Astrocyte (in vitro differentiated cells and primary cell): Measurements from ENCODE around the gene MDM1. TPM values are rescaled to one million over a fixed set of nuclear protein-coding genes. Genes with fewer than 3 reads are reported as not detected.

Experiments used
- DNase-seq: peaks from one replicate; pipeline ENCODE4 v3.0.0-alpha.2; 2010; ENCODE audit warnings: low read depth
- FAIRE-seq: peaks from 2 replicates; lab custom pipeline; 2011; peaks lifted over from hg19 to GRCh38; lab: Jason Lieb, UNC
- H2AFZ ChIP-seq: 2 replicates; pipeline ENCODE4 v1.6.0; 2012; ENCODE audit warnings: low read depth, low read length, inconsistent platforms
- H3K27ac ChIP-seq: 2 replicates; pipeline ENCODE4 v1.5.1; 2011; ENCODE audit warnings: low read depth, low read length, inconsistent platforms
- H3K27me3 ChIP-seq: 2 replicates; pipeline ENCODE4 v1.6.0; 2011; ENCODE audit warnings: low read length, inconsistent platforms; ENCODE audit not compliant: insufficient read depth
- H3K36me3 ChIP-seq: 2 replicates; pipeline ENCODE4 v1.5.1; 2011; ENCODE audit warnings: low read length, inconsistent platforms; ENCODE audit not compliant: insufficient read depth
- H3K4me1 ChIP-seq: 2 replicates; pipeline ENCODE4 v1.5.1; 2011; ENCODE audit warnings: low read length, inconsistent platforms; ENCODE audit not compliant: insufficient read depth
- H3K4me2 ChIP-seq: 2 replicates; pipeline ENCODE4 v1.6.0; 2012; ENCODE audit warnings: low read length, inconsistent platforms
- H3K4me3 ChIP-seq: 2 replicates; pipeline ENCODE4 v1.5.1; 2011; ENCODE audit warnings: low read depth, mild to moderate bottlenecking, low read length, inconsistent platforms; ENCODE audit not compliant: insufficient read depth
- H3K79me2 ChIP-seq: 2 replicates; pipeline ENCODE4 v1.6.0; 2012; ENCODE audit warnings: mild to moderate bottlenecking, low read length, inconsistent platforms; ENCODE audit not compliant: insufficient read depth
- H3K9ac ChIP-seq: 2 replicates; pipeline ENCODE4 v1.6.0; 2012; ENCODE audit warnings: mild to moderate bottlenecking, low read length, inconsistent platforms
- H3K9me3 ChIP-seq: 2 replicates; pipeline ENCODE4 v1.5.1; 2012; ENCODE audit warnings: low read depth, mild to moderate bottlenecking, low read length, inconsistent platforms; ENCODE audit not compliant: insufficient read depth
- H4K20me1 ChIP-seq: 2 replicates; pipeline ENCODE4 v1.6.0; 2012; ENCODE audit warnings: low read length, inconsistent platforms; ENCODE audit not compliant: insufficient read depth
- H3K27ac Mint-ChIP-seq: one replicate; pipeline ENCODE4 v1.8.0; 2021; ENCODE audit warnings: mild to moderate bottlenecking, mixed read lengths; ENCODE audit not compliant: unreplicated experiment
- H3K27me3 Mint-ChIP-seq: one replicate; pipeline ENCODE4 v1.8.0; 2021; ENCODE audit warnings: low read depth, mixed read lengths; ENCODE audit not compliant: unreplicated experiment
- H3K36me3 Mint-ChIP-seq: one replicate; pipeline ENCODE4 v1.8.0; 2021; ENCODE audit warnings: low read depth, mixed read lengths; ENCODE audit not compliant: unreplicated experiment
- H3K4me1 Mint-ChIP-seq: one replicate; pipeline ENCODE4 v1.8.0; 2021; ENCODE audit warnings: low read depth, mixed read lengths; ENCODE audit not compliant: unreplicated experiment
- H3K4me3 Mint-ChIP-seq: one replicate; pipeline ENCODE4 v1.8.0; 2021; ENCODE audit warnings: mild to moderate bottlenecking, moderate library complexity, mixed read lengths; ENCODE audit not compliant: unreplicated experiment
- H3K9me3 Mint-ChIP-seq: one replicate; pipeline ENCODE4 v1.8.0; 2021; ENCODE audit warnings: mild to moderate bottlenecking, mixed read lengths; ENCODE audit not compliant: unreplicated experiment
- CTCF ChIP-seq: IDR thresholded peaks from 2 replicates; pipeline ENCODE4 v1.5.1; 2011; ENCODE audit warnings: low read depth, mild to moderate bottlenecking, inconsistent platforms, low read length, moderate library complexity; ENCODE audit not compliant: insufficient read depth
- EZH2 ChIP-seq: IDR thresholded peaks from 2 replicates; pipeline ENCODE4 v1.6.1; 2012; ENCODE audit warnings: mild to moderate bottlenecking, low read length, inconsistent platforms; ENCODE audit not compliant: insufficient read depth
- total RNA-seq: library from RNA; stranded (reverse); gene quantifications from 2 replicates; pipeline ENCODE4 v1.2.1, GENCODE V29; 2021

The MDM1 gene
- total RNA-seq, 1 donor from 2014 or later: 10.8 TPM

GRCh38 chr12:68294251-68294650, 37.9 kb downstream of the MDM1 start:
- H3K36me3 ChIP-seq: no peaks in the 10 kb centered on the region
- H3K4me3 Mint-ChIP-seq: no peak overlapping the region
- H3K27me3 ChIP-seq: no peaks in the 10 kb centered on the region
- no peak for TF ChIP-seq EZH2
- TF ChIP-seq CTCF: no peak
- FAIRE-seq: no peak
- no peaks in the 10 kb centered on the region for H3K27me3 Mint-ChIP-seq
- H3K9ac ChIP-seq: no peak overlapping the region
- H4K20me1 ChIP-seq: no peaks in the 10 kb centered on the region
- no peak for DNase-seq
- H2AFZ ChIP-seq: no peak overlapping the region
- H3K9me3 ChIP-seq: no peaks in the 10 kb centered on the region
- no peaks in the 10 kb centered on the region for H3K4me1 ChIP-seq
- peaks cover under 1% of the 10 kb centered on the region for H3K9me3 Mint-ChIP-seq
- no peak overlapping the region for H3K27ac Mint-ChIP-seq
- H3K4me2 ChIP-seq: no peak overlapping the region
- peaks cover 5% of the 10 kb centered on the region for H3K36me3 Mint-ChIP-seq
- H3K27ac ChIP-seq: no peak overlapping the region
- H3K79me2 ChIP-seq: no peaks in the 10 kb centered on the region
- no peak overlapping the region for H3K4me3 ChIP-seq
- no peaks in the 10 kb centered on the region for H3K4me1 Mint-ChIP-seq

- Histone ChIP-seq H3K9ac (no peak overlapping the region), H4K20me1 (no peaks in the 10 kb centered on the region), H3K27ac (no peak overlapping the region), H3K4me2 (no peak overlapping the region), H3K36me3 (no peaks in the 10 kb centered on the region), H3K4me3 (no peak overlapping the region), H3K27me3 (no peaks in the 10 kb centered on the region), H2AFZ (no peak overlapping the region), H3K9me3 (no peaks in the 10 kb centered on the region), H3K4me1 (no peaks in the 10 kb centered on the region), H3K79me2 (no peaks in the 10 kb centered on the region)
- Mint-ChIP-seq H3K9me3 (no peaks in the 10 kb centered on the region), H3K27me3 (no peaks in the 10 kb centered on the region), H3K4me3 (no peak overlapping the region), H3K4me1 (no peaks in the 10 kb centered on the region), H3K36me3 (peaks cover 2% of the 10 kb centered on the region), H3K27ac (no peak overlapping the region)
- no peak for DNase-seq
- TF ChIP-seq CTCF (no peak), EZH2 (no peak)
- no peak for FAIRE-seq
Observed at GRCh38 chr12:68293347-68293746, 38.8 kb downstream of the MDM1 start.

- Mint-ChIP-seq H3K9me3 (no peaks in the 10 kb centered on the region), H3K27me3 (no peaks in the 10 kb centered on the region), H3K27ac (no peak overlapping the region), H3K4me1 (no peaks in the 10 kb centered on the region), H3K36me3 (no peaks in the 10 kb centered on the region), H3K4me3 (no peak overlapping the region)
- Histone ChIP-seq H3K36me3 (no peaks in the 10 kb centered on the region), H3K79me2 (no peaks in the 10 kb centered on the region), H3K27ac (no peak overlapping the region), H3K4me2 (no peak overlapping the region), H3K4me1 (no peaks in the 10 kb centered on the region), H4K20me1 (no peaks in the 10 kb centered on the region), H3K9ac (no peak overlapping the region), H2AFZ (no peak overlapping the region), H3K4me3 (no peak overlapping the region), H3K27me3 (no peaks in the 10 kb centered on the region), H3K9me3 (no peaks in the 10 kb centered on the region)
- DNase-seq (peak; percentile 39), FAIRE-seq (no peak)
- no peak for TF ChIP-seq CTCF
- TF ChIP-seq EZH2: no peak
Observed at GRCh38 chr12:68292151-68292943, 39.8 kb downstream of the MDM1 start.
